Astrocyte (in vitro differentiated cells and primary cell): ENCODE data around the gene TIGD2. TPM values are rescaled to one million over a fixed set of nuclear protein-coding genes. Genes with fewer than 3 reads are reported as not detected.
A peak's percentile ranks its signal among the peaks of the same experiment; 100 is the strongest.

Source experiments
- DNase-seq: peaks from one replicate; pipeline ENCODE4 v3.0.0-alpha.2; 2010; ENCODE audit warnings: low read depth
- FAIRE-seq: peaks from 2 replicates; lab custom pipeline; 2011; peaks lifted over from hg19 to GRCh38; lab: Jason Lieb, UNC
- H2AFZ ChIP-seq: 2 replicates; pipeline ENCODE4 v1.6.0; 2012; ENCODE audit warnings: low read depth, low read length, inconsistent platforms
- H3K27ac ChIP-seq: 2 replicates; pipeline ENCODE4 v1.5.1; 2011; ENCODE audit warnings: low read depth, low read length, inconsistent platforms
- H3K27me3 ChIP-seq: 2 replicates; pipeline ENCODE4 v1.6.0; 2011; ENCODE audit warnings: low read length, inconsistent platforms; ENCODE audit not compliant: insufficient read depth
- H3K36me3 ChIP-seq: 2 replicates; pipeline ENCODE4 v1.5.1; 2011; ENCODE audit warnings: low read length, inconsistent platforms; ENCODE audit not compliant: insufficient read depth
- H3K4me1 ChIP-seq: 2 replicates; pipeline ENCODE4 v1.5.1; 2011; ENCODE audit warnings: low read length, inconsistent platforms; ENCODE audit not compliant: insufficient read depth
- H3K4me2 ChIP-seq: 2 replicates; pipeline ENCODE4 v1.6.0; 2012; ENCODE audit warnings: low read length, inconsistent platforms
- H3K4me3 ChIP-seq: 2 replicates; pipeline ENCODE4 v1.5.1; 2011; ENCODE audit warnings: low read depth, mild to moderate bottlenecking, low read length, inconsistent platforms; ENCODE audit not compliant: insufficient read depth
- H3K79me2 ChIP-seq: 2 replicates; pipeline ENCODE4 v1.6.0; 2012; ENCODE audit warnings: mild to moderate bottlenecking, low read length, inconsistent platforms; ENCODE audit not compliant: insufficient read depth
- H3K9ac ChIP-seq: 2 replicates; pipeline ENCODE4 v1.6.0; 2012; ENCODE audit warnings: mild to moderate bottlenecking, low read length, inconsistent platforms
- H3K9me3 ChIP-seq: 2 replicates; pipeline ENCODE4 v1.5.1; 2012; ENCODE audit warnings: low read depth, mild to moderate bottlenecking, low read length, inconsistent platforms; ENCODE audit not compliant: insufficient read depth
- H4K20me1 ChIP-seq: 2 replicates; pipeline ENCODE4 v1.6.0; 2012; ENCODE audit warnings: low read length, inconsistent platforms; ENCODE audit not compliant: insufficient read depth
- H3K27ac Mint-ChIP-seq: one replicate; pipeline ENCODE4 v1.8.0; 2021; ENCODE audit warnings: mild to moderate bottlenecking, mixed read lengths; ENCODE audit not compliant: unreplicated experiment
- H3K27me3 Mint-ChIP-seq: one replicate; pipeline ENCODE4 v1.8.0; 2021; ENCODE audit warnings: low read depth, mixed read lengths; ENCODE audit not compliant: unreplicated experiment
- H3K36me3 Mint-ChIP-seq: one replicate; pipeline ENCODE4 v1.8.0; 2021; ENCODE audit warnings: low read depth, mixed read lengths; ENCODE audit not compliant: unreplicated experiment
- H3K4me1 Mint-ChIP-seq: one replicate; pipeline ENCODE4 v1.8.0; 2021; ENCODE audit warnings: low read depth, mixed read lengths; ENCODE audit not compliant: unreplicated experiment
- H3K4me3 Mint-ChIP-seq: one replicate; pipeline ENCODE4 v1.8.0; 2021; ENCODE audit warnings: mild to moderate bottlenecking, moderate library complexity, mixed read lengths; ENCODE audit not compliant: unreplicated experiment
- H3K9me3 Mint-ChIP-seq: one replicate; pipeline ENCODE4 v1.8.0; 2021; ENCODE audit warnings: mild to moderate bottlenecking, mixed read lengths; ENCODE audit not compliant: unreplicated experiment
- CTCF ChIP-seq: IDR thresholded peaks from 2 replicates; pipeline ENCODE4 v1.5.1; 2011; ENCODE audit warnings: low read depth, mild to moderate bottlenecking, inconsistent platforms, low read length, moderate library complexity; ENCODE audit not compliant: insufficient read depth
- EZH2 ChIP-seq: IDR thresholded peaks from 2 replicates; pipeline ENCODE4 v1.6.1; 2012; ENCODE audit warnings: mild to moderate bottlenecking, low read length, inconsistent platforms; ENCODE audit not compliant: insufficient read depth
- total RNA-seq: library from RNA; stranded (reverse); gene quantifications from 2 replicates; pipeline ENCODE4 v1.2.1, GENCODE V29; 2021

The TIGD2 gene
- total RNA-seq, 1 donor from 2014 or later: 5.3 TPM

DNA sequence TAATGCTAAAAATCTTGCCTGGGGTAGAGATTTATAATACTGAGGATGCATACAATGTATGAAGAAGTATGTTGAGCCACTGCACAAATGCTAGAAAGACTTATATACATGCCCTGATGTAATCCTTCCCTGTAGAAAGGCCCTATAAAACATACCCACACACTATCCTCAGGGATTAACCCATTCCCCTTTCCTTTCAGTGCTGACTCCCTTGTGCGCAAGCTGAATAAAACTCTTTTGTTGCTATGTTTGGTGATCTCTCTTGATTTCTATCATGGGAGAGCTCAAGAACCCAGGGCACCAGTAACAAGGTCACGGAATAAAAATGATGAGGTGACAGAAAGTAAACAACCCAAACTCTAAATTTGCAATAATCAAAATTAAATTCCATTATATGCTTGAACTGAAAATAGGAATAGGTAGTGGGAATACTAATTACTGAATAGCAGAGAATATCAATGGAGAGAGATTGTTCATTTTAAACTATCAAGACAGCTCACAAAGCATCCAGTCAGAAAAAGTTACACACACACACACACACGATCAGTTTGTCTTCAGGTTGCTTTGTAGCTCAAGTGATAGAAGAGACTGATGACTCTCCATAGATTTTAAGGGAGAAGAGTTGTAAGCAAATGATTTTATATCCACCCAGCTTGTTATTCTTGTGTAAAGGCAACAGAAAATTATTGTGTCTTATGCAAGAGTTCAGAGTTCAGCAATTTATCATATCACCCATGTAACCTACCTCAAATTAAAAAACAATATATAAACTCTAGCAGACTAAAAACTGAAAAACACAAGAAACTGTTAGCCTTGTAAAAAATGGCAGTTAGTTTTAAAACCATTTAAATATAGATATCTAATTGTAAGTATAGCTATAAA is 14.8 kb downstream of the TIGD2 start:
- Histone ChIP-seq H2AFZ (no peak overlapping the region), H3K4me2 (no peak overlapping the region), H3K4me1 (peaks cover 6% of the 10 kb centered on the region), H4K20me1 (no peaks in the 10 kb centered on the region), H3K36me3 (no peaks in the 10 kb centered on the region), H3K9ac (no peak overlapping the region), H3K9me3 (no peaks in the 10 kb centered on the region), H3K4me3 (no peak overlapping the region), H3K27ac (no peak overlapping the region), H3K27me3 (no peaks in the 10 kb centered on the region), H3K79me2 (no peaks in the 10 kb centered on the region)
- Mint-ChIP-seq H3K9me3 (no peaks in the 10 kb centered on the region), H3K4me1 (peaks cover 23% of the 10 kb centered on the region), H3K27ac (no peak overlapping the region), H3K27me3 (no peaks in the 10 kb centered on the region), H3K36me3 (no peaks in the 10 kb centered on the region), H3K4me3 (no peak overlapping the region)
- FAIRE-seq: no peak
- DNase-seq: no peak
- TF ChIP-seq CTCF (no peak), EZH2 (no peak)

DNA sequence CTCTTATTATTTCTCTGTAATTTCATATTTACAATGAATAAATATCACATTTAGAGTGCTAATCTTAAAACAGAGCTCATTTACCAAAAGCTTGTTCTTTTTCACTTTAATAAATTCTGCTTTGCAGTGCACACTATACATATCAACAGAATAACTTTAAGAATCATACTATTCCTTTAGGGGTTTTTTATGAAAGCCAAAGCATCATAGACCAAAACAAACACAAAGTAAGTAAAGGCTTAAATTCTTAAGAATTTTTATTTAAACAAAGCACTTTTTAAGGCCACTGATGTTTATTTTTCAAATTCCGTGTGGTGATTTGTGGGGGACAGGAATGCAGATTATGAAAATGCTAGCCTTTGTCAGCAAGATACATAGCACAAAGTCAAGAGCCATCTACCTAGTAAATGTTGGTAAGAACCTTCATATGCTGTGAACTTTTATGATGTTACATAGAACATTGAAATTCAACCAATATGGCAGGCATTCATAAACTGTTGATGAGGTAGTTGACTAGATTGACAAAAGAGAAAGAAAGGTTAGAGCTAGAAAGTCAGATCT is 17.8 kb downstream of the TIGD2 start:
- Mint-ChIP-seq H3K4me3 (no peak overlapping the region), H3K9me3 (no peaks in the 10 kb centered on the region), H3K36me3 (no peaks in the 10 kb centered on the region), H3K4me1 (peaks cover 5% of the 10 kb centered on the region), H3K27ac (no peak overlapping the region), H3K27me3 (no peaks in the 10 kb centered on the region)
- peak overlapping the region; percentile 31 for H3K4me2 ChIP-seq
- H2AFZ ChIP-seq: no peak overlapping the region
- H3K27me3 ChIP-seq: no peaks in the 10 kb centered on the region
- H3K36me3 ChIP-seq: no peaks in the 10 kb centered on the region
- DNase-seq (peak; percentile 77), FAIRE-seq (no peak)
- H4K20me1 ChIP-seq: no peaks in the 10 kb centered on the region
- no peaks in the 10 kb centered on the region for H3K9me3 ChIP-seq
- no peaks in the 10 kb centered on the region for H3K4me1 ChIP-seq
- TF ChIP-seq EZH2 (no peak), CTCF (no peak)
- peak overlapping the region; percentile 20 for H3K27ac ChIP-seq
- no peak overlapping the region for H3K9ac ChIP-seq
- H3K4me3 ChIP-seq: no peak overlapping the region
- H3K79me2 ChIP-seq: no peaks in the 10 kb centered on the region
